Measurements from ENCODE around the gene SLF2.

- no peak for TF ChIP-seq HMGXB4 (CRISPR knock-in tag; IDR thresholded peaks at IDR 0.05; ENCODE audit: borderline replicate concordance in 1 of 2, low read depth in 1 of 2)
- no peak for TF ChIP-seq JDP2 (CRISPR knock-in tag; IDR thresholded peaks at IDR 0.05; ENCODE audit: borderline replicate concordance)
- TF ChIP-seq CTCF (CRISPR knock-in tag; IDR thresholded peaks at IDR 0.05): no peak
- no peak for TF ChIP-seq ZNF780A (CRISPR knock-in tag; IDR thresholded peaks at IDR 0.05)
- no peak for TF ChIP-seq ZNF562 (CRISPR knock-in tag; IDR thresholded peaks at IDR 0.05; ENCODE audit: borderline replicate concordance)
- no peak for TF ChIP-seq FOXO4 (CRISPR knock-in tag; conservative IDR thresholded peaks at IDR 0.05)
- TF ChIP-seq ZNF33B (CRISPR knock-in tag; IDR thresholded peaks at IDR 0.05): no peak
Measured at GRCh38 chr10:100972904-100973535, 60.3 kb downstream of the SLF2 start.

Data from HepG2 (cell line).